DOHH2 (cell line): Measurements from ENCODE around the gene SLC9A1.

ENCODE experiments used
- H3F3A ChIP-seq: fragments of 200-600 bp; sonication (generic), shearing (Covaris generic); 2 replicates; pipeline ENCODE4 v1.6.0; 2016; ENCODE audit warnings: antibody characterized with exemption, mild to moderate bottlenecking; ENCODE audit not compliant: control insufficient read depth, insufficient read depth
- H3K27ac ChIP-seq: fragments of 200-600 bp; sonication (generic); 2 replicates; pipeline ENCODE4 v1.5.1; 2014; ENCODE audit warnings: low read depth, mild to moderate bottlenecking, low read length, moderate library complexity
- H3K27me3 ChIP-seq: fragments of 200-600 bp; sonication (generic); 2 replicates; pipeline ENCODE4 v1.6.1; 2014; ENCODE audit warnings: mild to moderate bottlenecking, low read length, mixed read lengths; ENCODE audit not compliant: control insufficient read depth
- H3K36me3 ChIP-seq: fragments of 200-600 bp; sonication (generic); 2 replicates; pipeline ENCODE4 v1.6.1; 2014; ENCODE audit warnings: mild to moderate bottlenecking, low read length, moderate library complexity, mixed read lengths; ENCODE audit not compliant: control insufficient read depth
- H3K4me1 ChIP-seq: fragments of 200-600 bp; sonication (generic); 2 replicates; pipeline ENCODE4 v1.6.1; 2014; ENCODE audit warnings: mild to moderate bottlenecking, low read length, mixed read lengths; ENCODE audit not compliant: control insufficient read depth
- H3K4me2 ChIP-seq: fragments of 200-600 bp; sonication (generic); 2 replicates; pipeline ENCODE4 v1.6.0; 2014; ENCODE audit warnings: mild to moderate bottlenecking, low read length, moderate library complexity
- H3K4me3 ChIP-seq: fragments of 200-600 bp; sonication (generic); 2 replicates; pipeline ENCODE4 v1.5.1; 2014; ENCODE audit warnings: mild to moderate bottlenecking, low read length, mixed read lengths
- H3K79me2 ChIP-seq: fragments of 200-600 bp; sonication (generic); 2 replicates; pipeline ENCODE4 v1.6.1; 2014; ENCODE audit warnings: mild to moderate bottlenecking, low read length, mixed read lengths; ENCODE audit not compliant: control insufficient read depth
- H3K9me2 ChIP-seq: fragments of 200-600 bp; sonication (generic); replicated peaks from 2 replicates; pipeline ENCODE4 v1.6.1; 2014; ENCODE audit warnings: mild to moderate bottlenecking, low read length, mixed read lengths; ENCODE audit not compliant: control insufficient read depth
- H3K9me3 ChIP-seq: fragments of 200-600 bp; sonication (generic); 2 replicates; pipeline ENCODE4 v1.6.1; 2014; ENCODE audit warnings: antibody characterized with exemption, low read length, mixed read lengths; ENCODE audit not compliant: control insufficient read depth, insufficient read depth
- H4K20me1 ChIP-seq: fragments of 200-600 bp; sonication (generic); 2 replicates; pipeline ENCODE4 v1.6.0; 2014; ENCODE audit warnings: low read depth, mild to moderate bottlenecking, antibody characterized with exemption, low read length, moderate library complexity; ENCODE audit not compliant: control insufficient read depth, insufficient read depth
- CTCF ChIP-seq: fragments of 200-600 bp; sonication (generic); IDR thresholded peaks from one replicate; pipeline ENCODE4 v1.5.1; 2014; ENCODE audit warnings: antibody characterized with exemption, mild to moderate bottlenecking, low read depth, low read length; ENCODE audit not compliant: poor library complexity, severe bottlenecking
- EZH2phosphoT487 ChIP-seq: fragments of 200-600 bp; sonication (generic); IDR thresholded peaks from 2 replicates; pipeline ENCODE4 v1.6.1; 2017; ENCODE audit warnings: borderline replicate concordance, mild to moderate bottlenecking, antibody characterized with exemption, low read length, moderate library complexity, mixed read lengths

Gene SLC9A1

GRCh38 chr1:27154991-27155781 lies at the start of gene SLC9A1:
TSS of gene SLC9A1 (minus strand) at chr1:27155125. CDS start at chr1:27154334, 791 bp downstream.
- Histone ChIP-seq H3K4me2 (peak within 1 kb of the TSS; percentile 75), H4K20me1 (0 out of 2 replicates have a peak, but pooled peaks cover 3% of the 10 kb centered on the region), H3K27ac (peak within 1 kb of the TSS; percentile 19; the same call in 1 of the 2 replicates), H3K9me3 (no peaks in the 10 kb centered on the region), H3K4me3 (peak within 1 kb of the TSS; percentile 74), H3F3A (peaks cover 8% of the 10 kb centered on the region; the same call in 1 of the 2 replicates), H3K79me2 (peaks cover 43% of the 10 kb centered on the region), H3K27me3 (no peaks in the 10 kb centered on the region), H3K4me1 (peaks cover 45% of the 10 kb centered on the region), H3K9me2 (no peaks in the 10 kb centered on the region), H3K36me3 (no peaks in the 10 kb centered on the region)
- TF ChIP-seq CTCF (peak; percentile 80), EZH2phosphoT487 (no peak)

GRCh38 chr1:27203946-27204345 lies 49.0 kb upstream of the SLC9A1 start:
- no peak for TF ChIP-seq EZH2phosphoT487
- no peak for TF ChIP-seq CTCF
- H3K36me3 ChIP-seq = no peaks in the 10 kb centered on the region
- no peaks in the 10 kb centered on the region for H3K4me1 ChIP-seq
- no peaks in the 10 kb centered on the region for H3K79me2 ChIP-seq
- H3K4me3 ChIP-seq = no peak overlapping the region
- no peaks in the 10 kb centered on the region for H3K9me2 ChIP-seq
- no peak overlapping the region for H3K4me2 ChIP-seq
- no peaks in the 10 kb centered on the region for H4K20me1 ChIP-seq
- H3K27ac ChIP-seq = no peak overlapping the region
- no peaks in the 10 kb centered on the region for H3F3A ChIP-seq
- H3K27me3 ChIP-seq = peaks cover 5% of the 10 kb centered on the region; the same call in 1 of the 2 replicates
- H3K9me3 ChIP-seq = no peaks in the 10 kb centered on the region

- Histone ChIP-seq H4K20me1 (no peaks in the 10 kb centered on the region), H3K4me2 (no peak overlapping the region), H3F3A (no peaks in the 10 kb centered on the region), H3K4me3 (no peak overlapping the region), H3K36me3 (no peaks in the 10 kb centered on the region), H3K79me2 (no peaks in the 10 kb centered on the region), H3K9me3 (no peaks in the 10 kb centered on the region), H3K27ac (no peak overlapping the region), H3K27me3 (peaks cover 5% of the 10 kb centered on the region; the same call in 1 of the 2 replicates), H3K4me1 (no peaks in the 10 kb centered on the region), H3K9me2 (no peaks in the 10 kb centered on the region)
- TF ChIP-seq CTCF (no peak), EZH2phosphoT487 (no peak)
Observed at GRCh38 chr1:27201295-27201694, 46.4 kb upstream of the SLC9A1 start.
